Activated CD4-positive, CD25-positive, alpha-beta regulatory T cell treated with anti-CD3 and anti-CD28 coated beads, Interleukin-2, amount 50 U/mL, for 24 hours (primary cell): Measurements from ENCODE around the gene MANSC4.
A peak's percentile ranks its signal among the peaks of the same experiment; 100 is the strongest.

ENCODE experiments used
- ATAC-seq, 2 donors: fragments of 150-1000 bp; cut with Tn5 transposase; one replicate each; pipeline ENCODE4 v1.10.0; 2021; ENCODE audit warnings: mild to moderate bottlenecking in 1 of 2, moderate library complexity in 1 of 2

Gene MANSC4

GRCh38 chr12:27797301-27798025, 17.4 kb upstream of the MANSC4 start:
- ATAC-seq = no peak

DNA sequence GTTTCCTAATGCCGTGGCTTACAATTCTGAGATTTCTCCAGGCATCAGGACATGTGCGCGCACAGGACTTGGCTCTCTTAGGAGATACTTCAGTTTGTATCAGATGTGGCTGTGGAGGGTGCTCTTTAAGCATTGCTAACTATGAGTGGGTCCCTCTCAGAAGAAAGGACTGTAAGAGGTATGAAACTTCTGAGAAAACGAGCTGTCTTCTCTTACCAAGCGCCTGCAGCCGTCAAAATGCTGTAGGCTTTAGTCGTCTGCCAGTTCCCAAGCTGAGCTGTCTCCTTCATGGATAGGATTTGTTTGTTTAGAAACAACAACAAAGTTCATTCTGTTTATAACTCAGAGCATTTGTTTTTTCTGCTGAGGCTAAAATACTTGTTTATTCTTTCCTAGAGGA, 16.1 kb upstream of the MANSC4 start:
- ATAC-seq = no peak

- ATAC-seq = peak; percentile 74 to 83
Observed at GRCh38 chr12:27794818-27795584, 15.0 kb upstream of the MANSC4 start.

DNA sequence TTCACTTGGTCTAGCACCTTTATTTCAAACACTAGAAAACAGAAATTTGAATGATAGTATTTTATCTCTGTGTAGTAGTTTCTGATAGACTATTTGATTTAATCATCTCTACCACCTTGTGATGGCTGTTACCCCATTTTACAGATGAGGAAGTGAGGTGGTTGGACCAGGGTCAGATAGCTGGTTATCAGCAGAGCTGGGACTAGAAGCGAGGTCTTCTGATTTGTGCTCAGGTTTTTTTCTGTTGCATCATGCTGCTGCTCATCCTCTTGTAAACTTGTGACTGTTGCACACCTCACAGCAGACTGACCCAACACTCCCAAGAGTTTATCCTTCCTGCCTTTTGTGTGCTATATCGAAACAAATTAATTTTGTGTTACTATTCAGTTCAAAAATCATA, 10.1 kb upstream of the MANSC4 start:
- ATAC-seq = no peak

DNA sequence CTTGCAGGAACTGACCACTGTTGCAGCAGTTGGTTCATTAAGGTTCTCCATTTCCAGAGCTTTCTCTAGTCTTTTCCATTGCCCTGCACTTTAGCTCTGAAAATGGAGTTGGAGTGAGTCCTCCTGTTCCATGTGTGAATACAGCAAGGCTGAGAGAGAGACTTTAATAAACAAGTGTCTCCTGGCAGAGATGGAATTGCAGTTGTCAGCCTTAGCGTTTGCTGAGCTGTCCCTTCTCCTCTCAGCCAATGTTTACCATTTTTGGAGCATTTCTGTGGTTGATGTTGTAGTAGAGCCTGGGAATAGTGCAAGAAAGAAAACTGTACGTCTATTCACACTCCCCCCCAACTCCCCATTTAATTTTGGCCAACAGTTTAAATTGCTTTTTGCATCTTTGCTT, 7.5 kb upstream of the MANSC4 start:
- ATAC-seq = no peak

GRCh38 chr12:27785882-27786570, 6.0 kb upstream of the MANSC4 start:
- peak; percentile 44 to 65 for ATAC-seq

- ATAC-seq = no peak
Observed at GRCh38 chr12:27782481-27782880, 2.4 kb upstream of the MANSC4 start.

- no peak for ATAC-seq
Observed at GRCh38 chr12:27781680-27782079, 1.6 kb upstream of the MANSC4 start.

DNA sequence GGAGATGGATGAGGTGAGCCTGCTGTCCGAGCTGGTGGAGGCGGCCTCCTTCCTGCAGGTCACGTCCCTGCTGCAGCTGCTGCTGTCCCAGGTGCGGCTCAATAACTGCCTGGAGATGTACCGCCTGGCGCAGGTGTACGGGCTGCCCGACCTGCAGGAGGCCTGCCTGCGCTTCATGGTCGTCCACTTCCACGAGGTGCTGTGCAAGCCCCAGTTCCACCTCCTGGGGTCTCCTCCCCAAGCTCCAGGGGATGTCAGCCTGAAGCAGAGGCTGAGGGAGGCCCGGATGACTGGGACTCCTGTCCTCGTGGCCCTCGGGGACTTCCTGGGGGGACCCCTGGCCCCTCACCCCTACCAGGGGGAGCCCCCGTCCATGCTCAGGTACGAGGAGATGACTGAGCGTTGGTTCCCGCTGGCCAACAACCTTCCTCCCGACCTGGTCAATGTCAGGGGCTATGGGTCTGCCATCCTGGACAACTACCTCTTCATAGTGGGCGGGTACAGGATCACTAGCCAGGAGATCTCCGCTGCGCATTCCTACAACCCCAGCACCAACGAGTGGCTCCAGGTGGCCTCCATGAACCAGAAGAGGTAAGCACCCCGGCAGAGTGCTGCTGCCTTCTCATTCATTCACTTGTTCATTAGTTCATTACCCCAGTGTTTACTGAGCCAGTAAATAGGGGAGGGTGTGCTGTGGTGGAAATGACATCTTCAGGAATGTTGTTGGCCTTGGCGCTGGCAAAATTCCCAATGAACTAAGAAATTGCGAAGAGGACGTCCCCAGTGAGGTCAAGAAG, 774 bp upstream of the MANSC4 start:
- peak; percentile 31 for ATAC-seq

DNA sequence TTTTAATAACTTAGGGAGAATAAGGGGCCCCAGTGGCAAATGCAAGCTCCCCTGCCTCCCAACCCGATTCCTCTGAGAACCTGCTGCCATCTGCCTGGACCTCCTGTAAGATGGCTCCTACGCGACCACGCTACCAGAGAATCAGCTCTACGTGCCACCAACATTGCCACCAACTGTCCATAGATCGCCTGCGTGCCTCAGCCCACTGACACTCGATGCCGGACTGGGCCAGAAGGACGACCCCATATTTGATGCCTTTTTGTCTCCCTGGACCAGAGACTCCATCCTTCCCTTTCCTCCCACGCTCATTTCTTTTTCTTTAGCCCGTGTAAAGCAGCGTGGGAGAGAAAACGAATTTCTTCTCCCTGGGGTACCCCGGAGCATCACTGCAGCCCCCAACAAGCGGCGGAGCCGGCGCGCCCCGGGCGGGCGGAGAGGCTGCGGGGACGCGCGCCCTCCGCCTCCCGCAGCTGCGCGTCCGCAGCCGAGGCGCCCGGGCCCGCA, 568 bp downstream of the MANSC4 start:
- no peak for ATAC-seq

GRCh38 chr12:27778206-27778605, 1.8 kb downstream of the MANSC4 start:
- ATAC-seq = no peak

DNA sequence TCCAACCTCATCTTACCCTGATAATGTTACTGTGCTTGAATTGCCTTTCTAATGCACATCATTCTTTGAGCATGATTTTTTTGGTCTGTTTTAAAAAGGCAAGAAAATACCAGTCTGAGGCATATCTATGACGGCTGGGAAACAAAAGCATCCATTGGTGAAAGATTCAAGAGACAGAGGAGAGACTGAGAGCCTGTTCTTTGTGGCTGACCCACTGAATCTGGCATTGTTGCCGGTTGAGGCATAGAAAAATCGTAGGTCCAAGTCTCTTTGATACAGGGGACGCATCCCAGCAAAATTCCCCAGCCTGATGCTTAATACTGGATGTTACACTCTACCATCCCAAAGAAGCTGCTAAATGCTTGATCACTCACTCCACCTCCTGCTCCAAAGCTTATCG, 2.9 kb downstream of the MANSC4 start:
- no peak for ATAC-seq

- peak in 1 of 2 donors; percentile 30 for ATAC-seq
Observed at GRCh38 chr12:27772328-27773049, 7.5 kb downstream of the MANSC4 start.

GRCh38 chr12:27771481-27772327, 8.3 kb downstream of the MANSC4 start:
- no peak for ATAC-seq

GRCh38 chr12:27769142-27769673, 10.8 kb downstream of the MANSC4 start:
- ATAC-seq = no peak

DNA sequence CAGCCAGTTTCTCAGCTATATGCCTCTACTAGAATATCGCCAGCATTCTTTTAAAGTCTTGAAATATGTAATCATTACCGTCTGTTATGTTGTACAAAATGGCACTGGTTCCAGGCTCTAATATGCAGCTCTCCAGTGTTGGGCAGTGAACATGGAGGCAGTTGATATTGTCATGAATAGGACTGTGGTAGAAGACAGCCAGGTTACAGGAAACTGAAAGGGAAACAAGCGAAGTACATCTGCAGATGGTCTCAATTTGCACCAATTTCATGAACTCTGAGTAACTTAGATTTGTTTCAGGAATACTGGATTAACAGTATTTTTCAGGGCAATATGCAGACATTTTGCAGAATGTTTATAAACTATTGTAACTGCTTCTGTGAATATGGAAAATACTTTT, 13.4 kb downstream of the MANSC4 start:
- ATAC-seq = no peak

DNA sequence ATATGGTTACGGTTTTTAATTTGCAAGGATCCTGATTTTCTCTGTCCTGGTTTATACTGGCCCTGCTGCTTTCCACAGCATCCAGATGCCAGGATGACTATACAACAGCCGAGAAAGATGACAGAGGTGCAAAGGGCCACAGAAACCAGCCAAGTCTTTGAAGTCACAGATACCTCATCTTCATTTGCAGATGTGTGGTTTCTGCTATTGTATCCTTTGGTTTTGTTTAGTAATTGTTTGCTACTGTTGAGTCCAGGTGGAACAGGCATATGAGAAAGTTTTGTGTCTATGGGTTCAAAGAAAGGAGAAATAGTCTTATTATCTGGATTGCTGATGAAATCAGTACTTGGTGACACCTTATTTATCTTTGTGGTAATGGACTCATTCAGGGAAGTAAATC, 17.3 kb downstream of the MANSC4 start:
- ATAC-seq = peak; percentile 24 to 28

DNA sequence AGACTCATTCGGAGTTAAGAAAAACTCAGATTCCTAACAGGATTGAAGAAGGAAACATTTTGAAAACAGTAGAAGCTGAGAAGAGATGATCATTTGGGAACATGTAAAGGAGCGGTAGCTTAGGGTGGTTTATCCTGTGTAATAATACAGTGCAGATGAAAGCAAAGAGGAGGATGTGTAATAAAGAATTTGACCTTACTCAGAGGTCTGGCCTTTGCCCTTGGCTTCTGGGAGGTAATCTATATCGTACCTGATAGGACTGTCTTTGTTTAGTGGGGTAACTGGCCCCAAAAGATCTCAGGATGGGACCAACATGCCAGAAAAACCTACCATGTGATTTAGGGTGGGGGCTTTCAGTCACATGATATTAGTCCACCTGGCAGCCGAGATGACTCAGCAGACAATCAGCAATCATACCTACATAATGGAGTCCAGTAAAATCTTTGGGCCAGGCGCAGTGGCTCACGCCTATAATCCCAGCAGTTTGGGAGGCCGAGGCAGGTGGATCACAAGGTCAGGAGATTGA, 23.3 kb downstream of the MANSC4 start:
- ATAC-seq = no peak

- ATAC-seq = no peak
Observed at GRCh38 chr12:27754795-27755194, 25.2 kb downstream of the MANSC4 start.

GRCh38 chr12:27751386-27752047, 28.5 kb downstream of the MANSC4 start:
- no peak for ATAC-seq
